ENCODE results near the gene TMEM187.
"Not testable (repeated sequence)": the region's sequence is repeated elsewhere in the genome, so short reads cannot be mapped to it uniquely, and the experiment has no call there.

Gene TMEM187

GRCh38 chrX:153971450-153972367 lies 845 bp upstream of the TMEM187 start, which contains the start of gene HCFC1:
Gene HCFC1 (minus strand): TSS chrX:153971818. CDS start chrX:153970840, 978 bp downstream.
- peak; percentile 81 to 90 for DNase-seq (ENCODE audit: low read depth in 2 of 2)

GRCh38 chrX:153973127-153974002 lies 811 bp downstream of the TMEM187 start:
- DNase-seq (ENCODE audit: low read depth in 2 of 2) = no peak

- DNase-seq (ENCODE audit: low read depth in 2 of 2) = no peak
Observed at GRCh38 chrX:153974003-153974725, 1.6 kb downstream of the TMEM187 start.

- DNase-seq (ENCODE audit: low read depth in 2 of 2) = no peak
Observed at GRCh38 chrX:153974726-153975286, 2.3 kb downstream of the TMEM187 start.

DNA sequence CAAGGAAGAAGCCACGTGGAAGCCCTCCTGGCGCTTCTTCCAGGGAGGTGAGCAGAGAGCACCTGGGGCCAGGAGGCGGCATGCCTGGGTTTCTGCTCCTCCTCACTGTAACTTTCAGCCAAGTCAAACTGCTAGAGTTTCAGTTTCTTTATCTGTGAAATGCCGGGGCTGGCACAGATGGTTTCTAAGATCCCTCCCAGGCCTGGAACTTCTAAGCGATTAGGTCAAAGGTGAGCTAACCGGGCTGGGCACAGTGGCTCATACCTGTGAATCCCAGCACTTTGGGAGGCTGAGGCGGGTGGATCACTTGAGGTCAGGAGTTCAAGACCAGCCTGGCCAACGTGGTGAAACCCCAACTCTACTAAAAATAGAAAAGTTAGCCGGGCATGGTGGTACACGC lies 7.8 kb downstream of the TMEM187 start:
- not testable (repeated sequence) for DNase-seq (ENCODE audit: low read depth in 2 of 2)

GRCh38 chrX:153981231-153981630 lies 8.7 kb downstream of the TMEM187 start:
- DNase-seq (ENCODE audit: low read depth in 2 of 2) = no peak

GRCh38 chrX:153981771-153982533 lies 9.4 kb downstream of the TMEM187 start:
- peak in 1 of 2 donors; percentile 36 for DNase-seq (ENCODE audit: low read depth in 2 of 2)

DNA sequence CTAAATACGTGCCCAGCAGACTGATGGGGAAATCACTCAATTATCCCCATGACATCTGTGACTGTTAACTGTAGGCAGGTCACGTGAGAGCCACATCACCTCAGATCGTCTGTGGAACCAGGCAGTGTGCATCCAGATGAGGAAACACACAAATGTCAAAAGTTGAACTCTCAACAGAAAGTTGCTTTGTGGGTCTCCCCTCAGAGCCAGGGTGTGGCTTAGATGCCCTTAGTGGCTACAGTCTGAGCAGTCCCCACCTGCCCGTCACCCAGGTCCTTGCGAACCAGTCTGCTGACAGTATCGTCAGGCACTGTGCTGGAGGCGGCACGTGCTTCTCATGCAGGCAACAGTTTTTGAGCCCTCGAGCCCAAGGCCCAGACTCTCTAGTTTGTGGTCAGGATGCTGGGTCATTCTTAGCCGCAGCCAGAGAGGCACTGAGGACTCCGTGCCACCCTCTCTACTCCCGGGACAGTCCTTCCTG lies 10.8 kb downstream of the TMEM187 start:
- DNase-seq (ENCODE audit: low read depth in 2 of 2) = no peak

DNA sequence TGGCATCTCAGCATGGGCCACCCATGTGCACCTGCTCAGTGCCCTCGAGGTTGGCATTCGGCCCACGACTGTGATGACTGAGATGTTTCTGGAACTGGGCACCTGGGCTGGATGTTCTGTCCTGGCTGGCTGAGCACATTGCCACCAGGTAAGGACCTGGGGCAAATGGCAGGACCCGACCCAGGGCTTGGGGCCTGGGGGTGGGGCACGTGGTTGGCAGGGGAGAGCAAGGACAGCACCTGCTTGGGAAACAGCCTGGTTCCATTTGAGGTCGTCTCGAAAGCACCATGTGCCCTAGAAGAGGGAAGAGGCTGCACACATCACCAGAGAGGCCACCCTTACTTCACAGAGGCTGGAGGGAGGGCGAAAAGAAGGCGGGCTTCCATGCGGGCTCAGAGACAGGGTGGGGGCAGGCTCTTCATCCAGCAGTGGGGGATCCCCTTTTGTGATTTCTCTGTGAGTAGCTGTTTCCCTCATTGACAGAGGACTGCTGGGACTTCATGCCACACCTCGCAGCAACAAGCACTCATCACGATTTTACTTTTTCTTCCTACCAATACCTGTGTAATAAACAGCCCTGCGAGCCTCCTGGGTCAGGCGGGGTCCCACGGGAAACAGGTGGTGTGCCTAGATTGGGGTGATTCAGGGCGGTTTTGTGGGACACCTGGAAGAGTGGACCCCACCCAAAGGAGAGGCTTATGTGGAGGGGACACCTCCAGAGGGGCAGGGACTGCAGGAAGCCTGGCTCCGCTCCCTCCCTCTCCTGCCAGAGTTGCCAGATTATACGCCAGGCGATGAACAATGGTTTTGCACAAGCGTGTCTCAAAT lies 12.0 kb downstream of the TMEM187 start:
- no peak for DNase-seq (ENCODE audit: low read depth in 2 of 2)

GRCh38 chrX:153988493-153988892 lies 15.9 kb downstream of the TMEM187 start:
- no peak for DNase-seq (ENCODE audit: low read depth in 2 of 2)

GRCh38 chrX:153989973-153990655 lies 17.6 kb downstream of the TMEM187 start:
- DNase-seq (ENCODE audit: low read depth in 2 of 2) = no peak

- DNase-seq (ENCODE audit: low read depth in 2 of 2) = no peak
Observed at GRCh38 chrX:153991013-153991580, 18.5 kb downstream of the TMEM187 start.

GRCh38 chrX:153992180-153992579 lies 19.6 kb downstream of the TMEM187 start:
- no peak for DNase-seq (ENCODE audit: low read depth in 2 of 2)

DNA sequence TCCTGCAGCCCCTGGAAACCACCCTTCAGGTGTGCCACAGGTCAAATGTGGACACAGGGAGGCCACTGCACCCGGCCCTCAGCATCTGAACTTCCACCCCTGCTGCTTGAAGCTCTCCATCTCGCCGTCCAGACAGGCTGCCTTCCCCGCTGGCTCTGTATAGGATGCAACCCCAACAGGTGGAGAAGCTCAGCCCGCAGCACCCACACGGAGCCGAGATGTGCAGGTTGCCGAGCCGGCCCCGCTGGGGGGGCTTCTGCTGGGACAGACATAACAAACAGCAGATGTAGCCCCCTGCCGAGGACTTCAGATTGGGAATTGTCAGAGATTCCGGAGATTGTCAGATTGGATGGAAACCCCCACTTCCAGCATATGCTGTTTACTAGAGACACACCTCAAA lies 20.5 kb downstream of the TMEM187 start:
- no peak for DNase-seq (ENCODE audit: low read depth in 2 of 2)

DNA sequence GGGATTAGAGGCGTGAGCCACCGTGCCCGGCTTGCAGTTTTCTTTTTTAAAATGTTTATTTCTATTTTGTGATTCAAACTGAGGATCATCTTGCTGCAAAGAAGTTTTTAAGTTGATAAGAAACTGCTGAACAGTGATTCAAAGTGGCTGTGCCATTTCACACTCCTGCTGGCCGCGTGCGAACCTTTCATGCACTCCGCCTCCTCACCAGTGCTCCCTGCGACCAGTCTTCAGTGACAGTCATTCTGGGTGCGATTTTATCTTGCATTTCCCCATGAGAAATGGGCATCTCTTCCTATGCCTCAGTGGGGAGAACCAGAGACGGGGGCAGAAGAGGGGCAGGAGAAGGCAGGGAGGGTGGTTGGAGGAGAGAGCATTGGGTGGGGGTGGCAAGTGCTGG lies 21.4 kb downstream of the TMEM187 start:
- no peak for DNase-seq (ENCODE audit: low read depth in 2 of 2)

- DNase-seq (ENCODE audit: low read depth in 2 of 2) = not testable (repeated sequence)
Observed at GRCh38 chrX:153994398-153994797, 21.8 kb downstream of the TMEM187 start.

DNA sequence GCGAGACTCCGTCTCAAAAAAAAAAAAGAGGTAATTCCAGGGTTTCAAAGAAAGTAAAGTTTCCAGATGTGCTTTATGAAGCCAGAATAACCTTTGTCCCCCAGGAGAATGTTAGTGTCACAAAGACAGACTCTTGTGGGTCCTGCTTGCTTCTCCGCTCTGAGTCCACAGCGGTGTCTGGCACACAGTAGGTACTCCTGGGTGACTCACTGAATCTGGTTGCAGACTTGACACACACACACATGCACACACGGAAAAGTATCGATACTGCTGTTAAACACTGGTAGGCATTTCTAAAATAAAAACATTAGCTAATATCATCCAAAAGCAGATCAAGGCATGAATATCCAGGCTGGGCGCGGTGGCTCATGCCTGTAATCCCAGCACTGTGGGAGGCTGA lies 22.9 kb downstream of the TMEM187 start:
- no peak for DNase-seq (ENCODE audit: low read depth in 2 of 2)

- no peak for DNase-seq (ENCODE audit: low read depth in 2 of 2)
Observed at GRCh38 chrX:153999359-154000037, 26.9 kb downstream of the TMEM187 start.
